H1 (cell line): ENCODE results near the gene SNX33. TPM values are rescaled to one million over a fixed set of nuclear protein-coding genes. Genes with fewer than 3 reads are reported as not detected.

Source experiments
- CTCF ChIA-PET: fragments of 300-600 bp; sonication (Branson Sonifier 250); formaldehyde crosslinking; loops from one replicate; lab custom pipeline; 2021; ENCODE audit not compliant: partially characterized antibody; lab: Charles Lee
- POLR2A ChIA-PET: fragments of 300-600 bp; sonication (Branson Sonifier 250); formaldehyde crosslinking; loops from one replicate; lab custom pipeline; 2021; ENCODE audit warnings: inconsistent platforms; ENCODE audit not compliant: partially characterized antibody; lab: Charles Lee
- DNase-seq, 2 experiments: peaks; one replicate each; pipeline versions ENCODE4 v3.0.0 to v3.0.0-alpha.2; 2010 to 2022; ENCODE audit warnings: low spot score in 2 of 2, low read depth in 1 of 2, mixed read lengths in 1 of 2
- FAIRE-seq: peaks from 2 replicates; lab custom pipeline; 2011; peaks lifted over from hg19 to GRCh38; lab: Jason Lieb, UNC
- H2AFZ ChIP-seq: 2 replicates; pipeline ENCODE4 v1.8.1; 2012; ENCODE audit warnings: low read length, inconsistent platforms
- H2AK5ac ChIP-seq: 2 replicates; pipeline ENCODE4 v1.6.1; 2013; ENCODE audit warnings: low read depth, low read length
- H2BK120ac ChIP-seq: replicated peaks from 2 replicates; pipeline ENCODE3; 2013; ENCODE audit warnings: low read depth, low read length, inconsistent platforms
- H2BK12ac ChIP-seq: 2 replicates; pipeline ENCODE4 v1.6.1; 2013; ENCODE audit warnings: low read depth, low read length
- H2BK15ac ChIP-seq: 2 replicates; pipeline ENCODE4 v1.6.1; 2013; ENCODE audit warnings: low read length
- H2BK20ac ChIP-seq: 2 replicates; pipeline ENCODE4 v1.6.1; 2013; ENCODE audit warnings: low read length
- H2BK5ac ChIP-seq: 2 replicates; pipeline ENCODE4 v1.6.1; 2013; ENCODE audit warnings: low read depth, low read length
- H3K14ac ChIP-seq: 2 replicates; pipeline ENCODE4 v1.6.1; 2013; ENCODE audit warnings: inconsistent platforms; ENCODE audit not compliant: insufficient read length
- H3K18ac ChIP-seq: 2 replicates; pipeline ENCODE4 v1.6.1; 2013; ENCODE audit warnings: low read length; ENCODE audit errors: extremely low read depth
- H3K23ac ChIP-seq: 2 replicates; pipeline ENCODE4 v1.6.1; 2013; ENCODE audit warnings: inconsistent platforms; ENCODE audit not compliant: insufficient read length
- H3K23me2 ChIP-seq: 2 replicates; pipeline ENCODE4 v1.6.1; 2013; ENCODE audit warnings: low read depth, low read length
- H3K27ac ChIP-seq: 2 replicates; pipeline ENCODE4 v1.6.1; 2011; ENCODE audit warnings: low read depth, low read length, inconsistent platforms
- H3K27me3 ChIP-seq, 4 experiments: replicated peaks in 1 of 4; 1 replicate in 1 of 4; 2 replicates in 3 of 4; pipeline versions ENCODE4 v1.6.1 to v1.8.1; 2011 to 2013; ENCODE audit warnings: low read length in 3 of 4, mild to moderate bottlenecking in 3 of 4, inconsistent platforms in 2 of 4, mixed read lengths in 2 of 4, moderate library complexity in 1 of 4; ENCODE audit not compliant: control insufficient read depth in 3 of 4, insufficient read depth in 3 of 4; ENCODE audit errors: extremely low read depth in 1 of 4
- H3K36me3 ChIP-seq, 4 experiments: 2 replicates each; pipeline versions ENCODE4 v1.6.1 to v1.8.1; 2011 to 2013; ENCODE audit warnings: mild to moderate bottlenecking in 4 of 4, low read length in 3 of 4, moderate library complexity in 2 of 4, control low read depth in 1 of 4, inconsistent platforms in 1 of 4; ENCODE audit not compliant: insufficient read depth in 4 of 4, control insufficient read depth in 2 of 4
- H3K4ac ChIP-seq: replicated peaks from 2 replicates; pipeline ENCODE3; 2013; ENCODE audit warnings: low read length, low read depth, mixed read lengths, inconsistent platforms; ENCODE audit not compliant: insufficient read length
- H3K4me1 ChIP-seq, 4 experiments: replicated peaks in 1 of 4; 1 replicate in 1 of 4; 2 replicates in 3 of 4; pipeline versions ENCODE4 v1.6.1 to v1.8.1; 2011 to 2013; ENCODE audit warnings: low read length in 3 of 4, inconsistent platforms in 2 of 4, mixed read lengths in 1 of 4; ENCODE audit not compliant: insufficient read depth in 4 of 4, control insufficient read depth in 3 of 4
- H3K4me2 ChIP-seq, 2 experiments: 2 replicates each; pipeline versions ENCODE4 v1.6.1 to v1.8.1; 2011 to 2013; ENCODE audit warnings: low read depth in 2 of 2, low read length in 2 of 2, control low read depth in 1 of 2, inconsistent platforms in 1 of 2, mild to moderate bottlenecking in 1 of 2; ENCODE audit not compliant: insufficient read depth in 1 of 2
- H3K4me3 ChIP-seq, 4 experiments: fragments of 200-600, 300-600 bp in 1 of 4; sonication (generic), shearing (Covaris generic), sonication (Bioruptor Twin) in 1 of 4; 2 replicates each; pipeline versions ENCODE4 v1.5.1 to v1.8.1; 2011 to 2016; ENCODE audit warnings: low read length in 4 of 4, low read depth in 3 of 4, control low read depth in 2 of 4, inconsistent platforms in 2 of 4, mild to moderate bottlenecking in 2 of 4, mixed read lengths in 1 of 4, moderate library complexity in 1 of 4; ENCODE audit not compliant: insufficient read depth in 2 of 4; ENCODE audit errors: extremely low read depth in 1 of 4
- H3K56ac ChIP-seq: replicated peaks from 2 replicates; pipeline ENCODE3; 2013; ENCODE audit warnings: low read depth, mild to moderate bottlenecking, mixed read lengths, low read length, inconsistent platforms; ENCODE audit not compliant: insufficient read length
- H3K79me1 ChIP-seq: 2 replicates; pipeline ENCODE4 v1.6.1; 2013; ENCODE audit warnings: low read depth, low read length, control low read depth
- H3K79me2 ChIP-seq, 2 experiments: 2 replicates each; pipeline versions ENCODE4 v1.6.1 to v1.8.1; 2012 to 2013; ENCODE audit warnings: low read length in 2 of 2, mild to moderate bottlenecking in 2 of 2, inconsistent platforms in 1 of 2; ENCODE audit not compliant: insufficient read depth in 2 of 2, control insufficient read depth in 1 of 2
- H3K9ac ChIP-seq, 4 experiments: replicated peaks in 1 of 4; 1 replicate in 1 of 4; 2 replicates in 3 of 4; pipeline versions ENCODE4 v1.6.1 to v1.8.1; 2011 to 2013; ENCODE audit warnings: low read depth in 3 of 4, low read length in 3 of 4, control low read depth in 2 of 4, mild to moderate bottlenecking in 2 of 4, moderate library complexity in 2 of 4, inconsistent platforms in 1 of 4; ENCODE audit errors: extremely low read depth in 1 of 4
- H3K9me3 ChIP-seq, 2 experiments: 2 replicates each; pipeline versions ENCODE4 v1.6.1 to v1.8.1; 2012 to 2013; ENCODE audit warnings: mild to moderate bottlenecking in 2 of 2, moderate library complexity in 2 of 2, control low read depth in 1 of 2, inconsistent platforms in 1 of 2, low read depth in 1 of 2, low read length in 1 of 2, mixed read lengths in 1 of 2; ENCODE audit not compliant: insufficient read depth in 2 of 2
- H4K20me1 ChIP-seq, 2 experiments: replicated peaks in 1 of 2; 2 replicates each; pipeline versions ENCODE3 to v1.8.1; 2011 to 2013; ENCODE audit warnings: inconsistent platforms in 2 of 2, low read length in 2 of 2, mild to moderate bottlenecking in 1 of 2; ENCODE audit not compliant: insufficient read depth in 2 of 2, control insufficient read depth in 1 of 2
- H4K5ac ChIP-seq: 2 replicates; pipeline ENCODE4 v1.6.1; 2013; ENCODE audit warnings: low read length, low read depth, mixed read lengths, inconsistent platforms; ENCODE audit not compliant: insufficient read length
- H4K8ac ChIP-seq: 2 replicates; pipeline ENCODE4 v1.8.0; 2013; ENCODE audit warnings: mild to moderate bottlenecking, moderate library complexity, low read length, inconsistent platforms; ENCODE audit not compliant: insufficient read depth; ENCODE audit errors: extremely low read depth
- H4K91ac ChIP-seq: replicated peaks from 2 replicates; pipeline ENCODE3; 2013; ENCODE audit warnings: low read length, mixed read lengths, inconsistent platforms; ENCODE audit not compliant: insufficient read length
- CBX8 ChIP-seq: fragments of 300-800, 300-1000 bp; sonication (generic); IDR thresholded peaks from 2 replicates; pipeline ENCODE4 v1.7.1; 2016; ENCODE audit warnings: low read depth, low read length, borderline replicate concordance
- EZH2 ChIP-seq: fragments of 200-600 bp; sonication (generic); IDR thresholded peaks from 2 replicates; pipeline ENCODE4 v1.7.1; 2012; ENCODE audit warnings: low read depth, mild to moderate bottlenecking, moderate library complexity, low read length, inconsistent platforms; ENCODE audit not compliant: severe bottlenecking
- KDM5A ChIP-seq: fragments of 200-600 bp; IDR thresholded peaks from 2 replicates; pipeline ENCODE4 v1.7.1; 2012; ENCODE audit warnings: mild to moderate bottlenecking, low read length, inconsistent platforms, mixed read lengths
- POLR2A ChIP-seq, 2 experiments: IDR thresholded peaks; 1 replicate in 1 of 2; 2 replicates in 1 of 2; pipeline ENCODE4 v1.6.1; 2011; ENCODE audit warnings: low read depth in 2 of 2, low read length in 2 of 2, mild to moderate bottlenecking in 2 of 2; ENCODE audit errors: control extremely low read depth in 1 of 2
- RAD21 ChIP-seq, 2 experiments: IDR thresholded peaks in 1 of 2; conservative IDR thresholded peaks in 1 of 2; 2 replicates each; pipeline ENCODE4 v1.6.1; 2011; ENCODE audit warnings: low read depth in 2 of 2, low read length in 2 of 2, improper control_type of control experiment in 1 of 2, inconsistent platforms in 1 of 2, mild to moderate bottlenecking in 1 of 2, moderate library complexity in 1 of 2
- WGBS, 2 experiments: shearing (Covaris generic) in 1 of 2; methylation state at CpG; one replicate each; pipeline versions ENCODE4 v1.1.6 to v1.1.7; 2013 to 2015; ENCODE audit warnings: low lambda C conversion rate in 2 of 2, mixed read lengths in 2 of 2, inconsistent platforms in 1 of 2, low coverage in 1 of 2, missing lambda C conversion rate in 1 of 2; ENCODE audit not compliant: insufficient replicate concordance in 2 of 2, insufficient coverage in 1 of 2, insufficient read length in 1 of 2; ENCODE audit errors: extremely low coverage in 1 of 2, missing lambda C conversion rate in 1 of 2; 5-methylcytosine and 5-hydroxymethylcytosine counted together
- polyA plus RNA-seq, 7 experiments: library from polyadenylated mRNA; depleted of rRNA in 3 of 7; stranded (reverse) in 5 of 7; unstranded in 2 of 7; fragments of >200 nt in 5 of 7; fragments of 200-250 nt in 2 of 7; gene quantifications; 1 replicate in 5 of 7; 2 replicates in 1 of 7; 4 replicates in 1 of 7; pipeline versions ENCODE4 v1.2.1 to v1.2.3, GENCODE V29; 2011 to 2013; ENCODE audit warnings: missing spikeins in 2 of 7, mixed read lengths in 2 of 7
- total RNA-seq: library from RNA; stranded (reverse); fragmentation: NEBNext Ultra II Directional; extraction: Animal tissue kit (Norgen Biotek cat#: 25700); gene quantifications from 2 replicates; pipeline ENCODE4 v1.2.1, GENCODE V29; 2021
- TF ChIP-seq, protein P1 (sequence below): IDR thresholded peaks from 2 replicates; pipeline ENCODE4 v1.6.1; 2012; ENCODE audit warnings: low read length, inconsistent platforms

The SNX33 gene
- total and polyA plus RNA-seq, 2 of the 8 experiments (the other 6 are each of a cell fraction or from before 2014, with no cell fraction given) = 14.3 to 22.9 TPM

DNA sequence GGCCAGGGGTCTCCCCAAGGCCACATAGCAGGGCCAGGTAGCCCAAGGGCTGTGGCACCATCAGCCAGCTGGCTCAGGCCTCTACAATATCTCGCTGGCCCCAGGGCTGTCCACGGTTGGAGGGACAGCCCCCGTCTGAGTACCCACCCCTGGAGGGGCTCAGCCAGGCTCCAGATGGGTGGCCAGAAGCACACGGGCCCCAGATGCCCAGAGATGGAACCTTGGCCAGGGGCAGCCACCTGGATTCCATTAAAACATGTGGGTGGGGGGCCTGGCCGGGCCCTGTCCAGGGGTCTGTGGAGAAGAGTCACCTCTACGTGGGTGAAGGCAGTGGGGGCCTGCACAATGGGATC is 56.5 kb downstream of the SNX33 start:
- H4K91ac ChIP-seq = no peak overlapping the region
- no peak overlapping the region for H2BK20ac ChIP-seq
- no peaks in the 10 kb centered on the region for H3K23me2 ChIP-seq
- no peak overlapping the region for H3K27ac ChIP-seq
- H2BK5ac ChIP-seq = no peak overlapping the region
- no peak overlapping the region for H3K9ac ChIP-seq
- FAIRE-seq (no peak), DNase-seq (no peak)
- H3K18ac ChIP-seq = no peak overlapping the region
- H3K23ac ChIP-seq = no peak overlapping the region
- CTCF ChIA-PET = interaction anchor here (1.1 kb wide), 1 partner anchor 24 kb away, joined by 3 read pairs; no protein-coding TSS in a partner anchor
- no peaks in the 10 kb centered on the region for H3K79me2 ChIP-seq
- 84% methylated on average over 6 of the region's 6 CpGs; no CpG with 5 or more reads in 1 of the 2 experiments for WGBS, 2 experiments
- H3K9me3 ChIP-seq = no peaks in the 10 kb centered on the region
- no peak overlapping the region for H2BK120ac ChIP-seq
- H3K4ac ChIP-seq = no peak overlapping the region
- H3K79me1 ChIP-seq = no peaks in the 10 kb centered on the region
- no peak overlapping the region for H3K14ac ChIP-seq
- no peak overlapping the region for H3K56ac ChIP-seq
- no peak overlapping the region for H2AFZ ChIP-seq
- H2BK15ac ChIP-seq = no peak overlapping the region
- no peak overlapping the region for H2AK5ac ChIP-seq
- no peak overlapping the region for H3K4me2 ChIP-seq
- no peaks in the 10 kb centered on the region for H3K27me3 ChIP-seq
- H4K5ac ChIP-seq = no peak overlapping the region
- peaks cover 0 to 6% (median 1%) of the 10 kb centered on the region in 4 experiments; a peak in 3 of 7 replicates for H3K4me1 ChIP-seq
- no peak overlapping the region for H2BK12ac ChIP-seq
- no peak overlapping the region for H4K8ac ChIP-seq
- H3K36me3 ChIP-seq = no peaks in the 10 kb centered on the region
- H3K4me3 ChIP-seq = no peak overlapping the region
- POLR2A ChIA-PET = no interaction called here
- H4K20me1 ChIP-seq = peaks cover 0 to 4% of the 10 kb centered on the region in 2 experiments
- TF ChIP-seq RAD21 (IDR thresholded peaks at IDR 0.05 in 1 of 2, conservative IDR thresholded peaks at IDR 0.05 in 1 of 2; ENCODE audit: low read depth in 2 of 2, low read length in 2 of 2) (no peak), CBX8 (no peak), POLR2A (IDR thresholded peaks at IDR 0.05; ENCODE audit: control extremely low read depth in 1 of 2, low read depth in 2 of 2, low read length in 2 of 2) (no peak), EZH2 (no peak), KDM5A (no peak)
- TF ChIP-seq, protein P1, sequence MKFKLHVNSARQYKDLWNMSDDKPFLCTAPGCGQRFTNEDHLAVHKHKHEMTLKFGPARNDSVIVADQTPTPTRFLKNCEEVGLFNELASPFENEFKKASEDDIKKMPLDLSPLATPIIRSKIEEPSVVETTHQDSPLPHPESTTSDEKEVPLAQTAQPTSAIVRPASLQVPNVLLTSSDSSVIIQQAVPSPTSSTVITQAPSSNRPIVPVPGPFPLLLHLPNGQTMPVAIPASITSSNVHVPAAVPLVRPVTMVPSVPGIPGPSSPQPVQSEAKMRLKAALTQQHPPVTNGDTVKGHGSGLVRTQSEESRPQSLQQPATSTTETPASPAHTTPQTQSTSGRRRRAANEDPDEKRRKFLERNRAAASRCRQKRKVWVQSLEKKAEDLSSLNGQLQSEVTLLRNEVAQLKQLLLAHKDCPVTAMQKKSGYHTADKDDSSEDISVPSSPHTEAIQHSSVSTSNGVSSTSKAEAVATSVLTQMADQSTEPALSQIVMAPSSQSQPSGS = no peak
